ENCODE data around the gene NAGK.

DNA sequence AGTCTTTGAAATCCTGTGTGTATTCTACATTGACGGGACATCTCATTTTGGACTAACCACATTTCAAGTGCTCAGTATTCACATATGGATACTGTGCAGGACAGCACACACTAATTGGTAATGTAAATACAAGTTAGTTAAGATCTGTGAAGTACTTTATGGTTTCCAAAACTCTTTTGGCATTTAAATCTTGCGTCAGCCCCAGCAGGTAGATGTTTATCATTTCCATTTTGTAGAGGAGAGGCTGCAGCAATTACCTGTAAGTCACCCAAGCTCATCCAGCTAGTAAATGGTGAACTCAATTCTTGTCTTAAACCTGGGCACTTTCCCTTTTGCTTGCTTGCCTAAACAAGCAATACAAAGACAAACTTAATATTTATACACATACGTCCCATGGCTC, 1.6 kb upstream of the NAGK start:
- no peak for TF ChIP-seq CTCF (IDR thresholded peaks at IDR 0.05)
- no peak for TF ChIP-seq POLR2A (IDR thresholded peaks at IDR 0.05)
- no peak for TF ChIP-seq POLR2AphosphoS5 (IDR thresholded peaks at IDR 0.05)
- TF ChIP-seq EP300 (IDR thresholded peaks at IDR 0.05): no peak
